ENCODE results near the gene ABHD6.

DNA sequence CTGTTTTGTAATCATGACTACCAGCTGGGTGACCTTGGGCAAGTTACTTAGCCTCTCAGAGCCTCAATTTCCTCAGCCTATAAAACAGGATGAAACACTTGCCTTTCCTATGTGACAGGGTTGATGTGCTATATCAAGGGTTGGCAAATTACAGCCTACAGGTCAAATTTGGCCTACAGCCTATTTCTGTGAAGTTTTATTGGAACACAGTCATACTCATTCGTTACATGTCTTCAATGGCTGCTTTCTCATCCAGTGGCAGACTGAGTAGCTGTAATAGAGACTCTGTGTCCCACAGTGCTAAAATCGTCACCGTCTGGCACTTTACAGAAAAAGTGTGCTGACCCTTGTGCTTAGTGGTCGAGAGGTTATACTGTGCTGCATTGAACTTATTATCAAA, 16.6 kb downstream of the ABHD6 start:
- TF ChIP-seq, protein P1, sequence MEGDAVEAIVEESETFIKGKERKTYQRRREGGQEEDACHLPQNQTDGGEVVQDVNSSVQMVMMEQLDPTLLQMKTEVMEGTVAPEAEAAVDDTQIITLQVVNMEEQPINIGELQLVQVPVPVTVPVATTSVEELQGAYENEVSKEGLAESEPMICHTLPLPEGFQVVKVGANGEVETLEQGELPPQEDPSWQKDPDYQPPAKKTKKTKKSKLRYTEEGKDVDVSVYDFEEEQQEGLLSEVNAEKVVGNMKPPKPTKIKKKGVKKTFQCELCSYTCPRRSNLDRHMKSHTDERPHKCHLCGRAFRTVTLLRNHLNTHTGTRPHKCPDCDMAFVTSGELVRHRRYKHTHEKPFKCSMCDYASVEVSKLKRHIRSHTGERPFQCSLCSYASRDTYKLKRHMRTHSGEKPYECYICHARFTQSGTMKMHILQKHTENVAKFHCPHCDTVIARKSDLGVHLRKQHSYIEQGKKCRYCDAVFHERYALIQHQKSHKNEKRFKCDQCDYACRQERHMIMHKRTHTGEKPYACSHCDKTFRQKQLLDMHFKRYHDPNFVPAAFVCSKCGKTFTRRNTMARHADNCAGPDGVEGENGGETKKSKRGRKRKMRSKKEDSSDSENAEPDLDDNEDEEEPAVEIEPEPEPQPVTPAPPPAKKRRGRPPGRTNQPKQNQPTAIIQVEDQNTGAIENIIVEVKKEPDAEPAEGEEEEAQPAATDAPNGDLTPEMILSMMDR (IDR thresholded peaks at IDR 0.05): no peak
- no peak for TF ChIP-seq POLR2AphosphoS5 (IDR thresholded peaks at IDR 0.05; ENCODE audit: low read depth, low read length)
- TF ChIP-seq, protein P2, sequence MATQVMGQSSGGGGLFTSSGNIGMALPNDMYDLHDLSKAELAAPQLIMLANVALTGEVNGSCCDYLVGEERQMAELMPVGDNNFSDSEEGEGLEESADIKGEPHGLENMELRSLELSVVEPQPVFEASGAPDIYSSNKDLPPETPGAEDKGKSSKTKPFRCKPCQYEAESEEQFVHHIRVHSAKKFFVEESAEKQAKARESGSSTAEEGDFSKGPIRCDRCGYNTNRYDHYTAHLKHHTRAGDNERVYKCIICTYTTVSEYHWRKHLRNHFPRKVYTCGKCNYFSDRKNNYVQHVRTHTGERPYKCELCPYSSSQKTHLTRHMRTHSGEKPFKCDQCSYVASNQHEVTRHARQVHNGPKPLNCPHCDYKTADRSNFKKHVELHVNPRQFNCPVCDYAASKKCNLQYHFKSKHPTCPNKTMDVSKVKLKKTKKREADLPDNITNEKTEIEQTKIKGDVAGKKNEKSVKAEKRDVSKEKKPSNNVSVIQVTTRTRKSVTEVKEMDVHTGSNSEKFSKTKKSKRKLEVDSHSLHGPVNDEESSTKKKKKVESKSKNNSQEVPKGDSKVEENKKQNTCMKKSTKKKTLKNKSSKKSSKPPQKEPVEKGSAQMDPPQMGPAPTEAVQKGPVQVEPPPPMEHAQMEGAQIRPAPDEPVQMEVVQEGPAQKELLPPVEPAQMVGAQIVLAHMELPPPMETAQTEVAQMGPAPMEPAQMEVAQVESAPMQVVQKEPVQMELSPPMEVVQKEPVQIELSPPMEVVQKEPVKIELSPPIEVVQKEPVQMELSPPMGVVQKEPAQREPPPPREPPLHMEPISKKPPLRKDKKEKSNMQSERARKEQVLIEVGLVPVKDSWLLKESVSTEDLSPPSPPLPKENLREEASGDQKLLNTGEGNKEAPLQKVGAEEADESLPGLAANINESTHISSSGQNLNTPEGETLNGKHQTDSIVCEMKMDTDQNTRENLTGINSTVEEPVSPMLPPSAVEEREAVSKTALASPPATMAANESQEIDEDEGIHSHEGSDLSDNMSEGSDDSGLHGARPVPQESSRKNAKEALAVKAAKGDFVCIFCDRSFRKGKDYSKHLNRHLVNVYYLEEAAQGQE (IDR thresholded peaks at IDR 0.05; ENCODE audit: insufficient read depth in 1 of 2, low read depth in 2 of 2, low read length in 1 of 2): no peak
- TF ChIP-seq TCF7L2 (IDR thresholded peaks at IDR 0.05; ENCODE audit: low read depth, low read length): no peak
- no peak for TF ChIP-seq SIN3A (IDR thresholded peaks at IDR 0.05; ENCODE audit: borderline replicate concordance, insufficient read depth, low read depth, low read length)

All from Panc1 (cell line).